HepG2 (cell line): ENCODE results near the gene MSH3.

Experiments used
- ATF7 ChIP-seq, 2 experiments: fragments of 450-650 bp in 1 of 2; sonication (generic) in 1 of 2; formaldehyde crosslinking in 1 of 2; IDR thresholded peaks; 2 replicates each; pipeline versions ENCODE4 v1.4.0 to v1.6.1; 2016 to 2020; ENCODE audit warnings: antibody characterized with exemption in 1 of 2, mild to moderate bottlenecking in 1 of 2, missing genetic modification reagents in 1 of 2
- CEBPB ChIP-seq: IDR thresholded peaks from 2 replicates; pipeline ENCODE4 v1.6.1; 2011; ENCODE audit warnings: low read depth, low read length, improper control_type of control experiment, borderline replicate concordance
- HDAC6 ChIP-seq: fragments of 200-600 bp; sonication (generic); IDR thresholded peaks from 2 replicates; pipeline ENCODE4 v1.7.0; 2017; ENCODE audit warnings: mild to moderate bottlenecking, antibody characterized with exemption, low read length, low read depth
- JUN ChIP-seq: sonication (generic); formaldehyde crosslinking; IDR thresholded peaks from 2 replicates; pipeline ENCODE4 v1.4.0; 2020; ENCODE audit warnings: mild to moderate bottlenecking, missing genetic modification reagents
- RFX5 ChIP-seq: IDR thresholded peaks from 2 replicates; pipeline ENCODE4 v1.6.1; 2011; ENCODE audit warnings: low read depth, low read length, improper control_type of control experiment
- ZFP37 ChIP-seq: sonication (generic); formaldehyde crosslinking; IDR thresholded peaks from 2 replicates; pipeline ENCODE4 v1.4.0; 2020; ENCODE audit warnings: missing genetic modification reagents, borderline replicate concordance
- ZNF124 ChIP-seq: sonication (generic); formaldehyde crosslinking; IDR thresholded peaks from 2 replicates; pipeline ENCODE4 v1.4.0; 2020; ENCODE audit warnings: missing genetic modification reagents
- ZNF232 ChIP-seq: sonication (generic); formaldehyde crosslinking; IDR thresholded peaks from 2 replicates; pipeline ENCODE4 v1.4.0; 2020; ENCODE audit warnings: missing genetic modification reagents, borderline replicate concordance
- ZNF292 ChIP-seq: sonication (generic); formaldehyde crosslinking; IDR thresholded peaks from 2 replicates; pipeline ENCODE4 v1.8.1; 2022; ENCODE audit warnings: mild to moderate bottlenecking, low read depth, missing genetic modification reagents, borderline replicate concordance
- ZNF550 ChIP-seq: sonication (generic); formaldehyde crosslinking; IDR thresholded peaks from 2 replicates; pipeline ENCODE4 v1.4.0; 2020; ENCODE audit warnings: mild to moderate bottlenecking, missing genetic modification reagents, borderline replicate concordance
- TF ChIP-seq, protein P1 (sequence below): sonication (generic); formaldehyde crosslinking; IDR thresholded peaks from 2 replicates; pipeline ENCODE4 v1.4.0; 2020; ENCODE audit warnings: missing genetic modification reagents
- TF ChIP-seq, protein P2 (sequence below): sonication (generic); formaldehyde crosslinking; IDR thresholded peaks from 2 replicates; pipeline ENCODE4 v1.8.1; 2023; ENCODE audit warnings: mild to moderate bottlenecking, inconsistent platforms, moderate library complexity, missing genetic modification reagents, borderline replicate concordance
- TF ChIP-seq, protein P3 (sequence below): sonication (generic); formaldehyde crosslinking; IDR thresholded peaks from 2 replicates; pipeline ENCODE4 v1.8.1; 2023; ENCODE audit warnings: missing genetic modification reagents, inconsistent platforms, borderline replicate concordance
- TF ChIP-seq, protein P4 (sequence below): sonication (generic); formaldehyde crosslinking; IDR thresholded peaks from 2 replicates; pipeline ENCODE4 v1.5.0; 2020; ENCODE audit warnings: mild to moderate bottlenecking, missing genetic modification reagents, moderate library complexity

DNA sequence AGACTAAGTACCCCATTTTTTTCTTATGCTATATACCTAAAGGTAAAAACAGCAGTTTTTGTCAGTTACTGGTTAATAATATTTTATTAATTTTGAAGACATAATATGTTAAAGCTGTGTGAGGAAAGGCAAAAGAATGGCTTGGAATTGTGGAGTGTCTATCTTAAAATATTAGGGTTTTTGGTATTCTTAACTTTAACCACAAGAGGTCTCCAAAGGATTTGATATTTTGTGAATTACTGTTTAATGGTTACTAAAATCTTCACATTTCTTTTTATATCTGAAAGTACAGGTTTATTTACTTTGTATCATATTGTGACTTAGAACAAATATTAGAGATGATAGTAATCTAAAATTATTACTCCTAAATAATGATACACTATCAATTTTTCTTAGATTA lies 32.3 kb downstream of the MSH3 start:
- TF ChIP-seq ZFP37 (CRISPR knock-in tag), result no peak
- TF ChIP-seq JUN (CRISPR knock-in tag), result no peak
- TF ChIP-seq, protein P1, sequence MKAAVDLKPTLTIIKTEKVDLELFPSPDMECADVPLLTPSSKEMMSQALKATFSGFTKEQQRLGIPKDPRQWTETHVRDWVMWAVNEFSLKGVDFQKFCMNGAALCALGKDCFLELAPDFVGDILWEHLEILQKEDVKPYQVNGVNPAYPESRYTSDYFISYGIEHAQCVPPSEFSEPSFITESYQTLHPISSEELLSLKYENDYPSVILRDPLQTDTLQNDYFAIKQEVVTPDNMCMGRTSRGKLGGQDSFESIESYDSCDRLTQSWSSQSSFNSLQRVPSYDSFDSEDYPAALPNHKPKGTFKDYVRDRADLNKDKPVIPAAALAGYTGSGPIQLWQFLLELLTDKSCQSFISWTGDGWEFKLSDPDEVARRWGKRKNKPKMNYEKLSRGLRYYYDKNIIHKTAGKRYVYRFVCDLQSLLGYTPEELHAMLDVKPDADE (CRISPR knock-in tag), result no peak
- no peak for TF ChIP-seq ZNF124 (CRISPR knock-in tag)
- TF ChIP-seq ZNF232 (CRISPR knock-in tag), result no peak
- no peak for TF ChIP-seq ZNF550 (CRISPR knock-in tag)
- TF ChIP-seq ATF7 (IDR thresholded peaks at IDR 0.05), result no peak
- no peak for TF ChIP-seq ATF7 (CRISPR knock-in tag; IDR thresholded peaks at IDR 0.05)
- TF ChIP-seq, protein P2, sequence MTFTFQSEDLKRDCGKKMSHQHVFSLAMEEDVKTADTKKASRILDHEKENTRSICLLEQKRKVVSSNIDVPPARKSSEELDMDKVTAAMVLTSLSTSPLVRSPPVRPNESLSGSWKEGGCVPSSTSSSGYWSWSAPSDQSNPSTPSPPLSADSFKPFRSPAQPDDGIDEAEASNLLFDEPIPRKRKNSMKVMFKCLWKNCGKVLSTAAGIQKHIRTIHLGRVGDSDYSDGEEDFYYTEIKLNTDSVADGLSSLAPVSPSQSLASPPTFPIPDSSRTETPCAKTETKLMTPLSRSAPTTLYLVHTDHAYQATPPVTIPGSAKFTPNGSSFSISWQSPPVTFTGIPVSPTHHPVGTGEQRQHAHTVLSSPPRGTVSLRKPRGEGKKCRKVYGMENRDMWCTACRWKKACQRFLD, result no peak
- no peak for TF ChIP-seq ZNF292
- TF ChIP-seq, protein P3, sequence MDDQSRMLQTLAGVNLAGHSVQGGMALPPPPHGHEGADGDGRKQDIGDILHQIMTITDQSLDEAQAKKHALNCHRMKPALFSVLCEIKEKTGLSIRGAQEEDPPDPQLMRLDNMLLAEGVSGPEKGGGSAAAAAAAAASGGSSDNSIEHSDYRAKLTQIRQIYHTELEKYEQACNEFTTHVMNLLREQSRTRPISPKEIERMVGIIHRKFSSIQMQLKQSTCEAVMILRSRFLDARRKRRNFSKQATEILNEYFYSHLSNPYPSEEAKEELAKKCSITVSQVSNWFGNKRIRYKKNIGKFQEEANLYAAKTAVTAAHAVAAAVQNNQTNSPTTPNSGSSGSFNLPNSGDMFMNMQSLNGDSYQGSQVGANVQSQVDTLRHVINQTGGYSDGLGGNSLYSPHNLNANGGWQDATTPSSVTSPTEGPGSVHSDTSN (CRISPR knock-in tag), result no peak
- no peak for TF ChIP-seq HDAC6
- no peak for TF ChIP-seq CEBPB
- TF ChIP-seq, protein P4, sequence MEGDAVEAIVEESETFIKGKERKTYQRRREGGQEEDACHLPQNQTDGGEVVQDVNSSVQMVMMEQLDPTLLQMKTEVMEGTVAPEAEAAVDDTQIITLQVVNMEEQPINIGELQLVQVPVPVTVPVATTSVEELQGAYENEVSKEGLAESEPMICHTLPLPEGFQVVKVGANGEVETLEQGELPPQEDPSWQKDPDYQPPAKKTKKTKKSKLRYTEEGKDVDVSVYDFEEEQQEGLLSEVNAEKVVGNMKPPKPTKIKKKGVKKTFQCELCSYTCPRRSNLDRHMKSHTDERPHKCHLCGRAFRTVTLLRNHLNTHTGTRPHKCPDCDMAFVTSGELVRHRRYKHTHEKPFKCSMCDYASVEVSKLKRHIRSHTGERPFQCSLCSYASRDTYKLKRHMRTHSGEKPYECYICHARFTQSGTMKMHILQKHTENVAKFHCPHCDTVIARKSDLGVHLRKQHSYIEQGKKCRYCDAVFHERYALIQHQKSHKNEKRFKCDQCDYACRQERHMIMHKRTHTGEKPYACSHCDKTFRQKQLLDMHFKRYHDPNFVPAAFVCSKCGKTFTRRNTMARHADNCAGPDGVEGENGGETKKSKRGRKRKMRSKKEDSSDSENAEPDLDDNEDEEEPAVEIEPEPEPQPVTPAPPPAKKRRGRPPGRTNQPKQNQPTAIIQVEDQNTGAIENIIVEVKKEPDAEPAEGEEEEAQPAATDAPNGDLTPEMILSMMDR, result no peak
- no peak for TF ChIP-seq RFX5
